Kidney (tissue), 14 donors: ENCODE results near the gene GLIS1. TPM values are rescaled to one million over a fixed set of nuclear protein-coding genes. Genes with fewer than 3 reads are reported as not detected.

Experiments used
- DNase-seq, 5 donors: peaks; one replicate each; pipeline ENCODE4 v3.0.0-alpha.2; 2013 to 2020
- FAIRE-seq: peaks from 2 replicates; lab custom pipeline; 2012; peaks lifted over from hg19 to GRCh38; lab: Jason Lieb, UNC
- H3K27ac ChIP-seq, 2 donors: one replicate each; pipeline ENCODE4 v1.7.0; 2013; ENCODE audit warnings: low read depth in 2 of 2, low read length in 2 of 2, inconsistent platforms in 1 of 2
- H3K27me3 ChIP-seq: one replicate; pipeline ENCODE4 v1.7.1; 2013; ENCODE audit warnings: low read length, inconsistent platforms; ENCODE audit not compliant: control insufficient read depth, insufficient read depth
- H3K36me3 ChIP-seq, 3 donors: one replicate each; pipeline versions ENCODE4 v1.7.0 to v1.7.1; 2013; ENCODE audit warnings: low read length in 3 of 3, control low read depth in 1 of 3, inconsistent platforms in 1 of 3; ENCODE audit not compliant: insufficient read depth in 3 of 3, control insufficient read depth in 2 of 3
- H3K4me1 ChIP-seq, 3 donors: one replicate each; pipeline versions ENCODE4 v1.7.0 to v1.7.1; 2013; ENCODE audit warnings: low read length in 3 of 3, inconsistent platforms in 1 of 3, low read depth in 1 of 3; ENCODE audit not compliant: control insufficient read depth in 2 of 3, insufficient read depth in 2 of 3
- H3K4me3 ChIP-seq, 3 donors: one replicate each; pipeline versions ENCODE4 v1.7.0 to v1.8.1; 2013; ENCODE audit warnings: low read length in 3 of 3, control low read depth in 1 of 3, inconsistent platforms in 1 of 3
- H3K9ac ChIP-seq, 3 donors: one replicate each; pipeline versions ENCODE4 v1.7.0 to v1.7.1; 2013; ENCODE audit warnings: low read length in 3 of 3, control low read depth in 1 of 3, inconsistent platforms in 1 of 3
- H3K9me3 ChIP-seq, 3 donors: one replicate each; pipeline versions ENCODE4 v1.7.0 to v1.7.1; 2013; ENCODE audit warnings: low read length in 3 of 3, control low read depth in 1 of 3, inconsistent platforms in 1 of 3; ENCODE audit not compliant: control insufficient read depth in 2 of 3, insufficient read depth in 1 of 3
- intact Hi-C: fragments of 100-400 bp; cut with DNase I; formaldehyde crosslinking; loops from one replicate; pipeline ENCODE4 v1.11.1; 2022
- polyA plus RNA-seq: library from polyadenylated mRNA; stranded (reverse); fragments of 350-450 nt; fragmentation: Illumina TruSeq; extraction: RNeasy Lipid Tissue Mini Kit (QIAGEN cat#74804); gene quantifications from one replicate; pipeline ENCODE4 v1.2.3, GENCODE V29; 2014; ENCODE audit warnings: low read depth, low replicate concordance; ENCODE audit not compliant: insufficient read depth
- total RNA-seq: library from RNA; stranded (reverse); fragmentation: NEBNext Ultra II Directional; extraction: Animal tissue kit (Norgen Biotek cat#: 25700); gene quantifications from one replicate; pipeline ENCODE4 v1.2.1, GENCODE V29; 2021
- TF ChIP-seq, protein P1 (sequence below): IDR thresholded peaks from 3 replicates; pipeline ENCODE4 v1.5.1; 2012; ENCODE audit warnings: mild to moderate bottlenecking, moderate library complexity, borderline replicate concordance; ENCODE audit not compliant: insufficient read depth; ENCODE audit errors: extremely low read depth
- donor health status: control.
- donor health status: control.
- donor health status: control.
- donor health status: control.
- donor health status: control.
- donor health status: DM: yes; HTN: yes; CAD: no.
- donor health status: Normal renal cell carcinoma (clear cell type).

GLIS1 gene
- total and polyA plus RNA-seq, 2 donors from 2014 or later: 3.3 to 3.7 TPM

DNA sequence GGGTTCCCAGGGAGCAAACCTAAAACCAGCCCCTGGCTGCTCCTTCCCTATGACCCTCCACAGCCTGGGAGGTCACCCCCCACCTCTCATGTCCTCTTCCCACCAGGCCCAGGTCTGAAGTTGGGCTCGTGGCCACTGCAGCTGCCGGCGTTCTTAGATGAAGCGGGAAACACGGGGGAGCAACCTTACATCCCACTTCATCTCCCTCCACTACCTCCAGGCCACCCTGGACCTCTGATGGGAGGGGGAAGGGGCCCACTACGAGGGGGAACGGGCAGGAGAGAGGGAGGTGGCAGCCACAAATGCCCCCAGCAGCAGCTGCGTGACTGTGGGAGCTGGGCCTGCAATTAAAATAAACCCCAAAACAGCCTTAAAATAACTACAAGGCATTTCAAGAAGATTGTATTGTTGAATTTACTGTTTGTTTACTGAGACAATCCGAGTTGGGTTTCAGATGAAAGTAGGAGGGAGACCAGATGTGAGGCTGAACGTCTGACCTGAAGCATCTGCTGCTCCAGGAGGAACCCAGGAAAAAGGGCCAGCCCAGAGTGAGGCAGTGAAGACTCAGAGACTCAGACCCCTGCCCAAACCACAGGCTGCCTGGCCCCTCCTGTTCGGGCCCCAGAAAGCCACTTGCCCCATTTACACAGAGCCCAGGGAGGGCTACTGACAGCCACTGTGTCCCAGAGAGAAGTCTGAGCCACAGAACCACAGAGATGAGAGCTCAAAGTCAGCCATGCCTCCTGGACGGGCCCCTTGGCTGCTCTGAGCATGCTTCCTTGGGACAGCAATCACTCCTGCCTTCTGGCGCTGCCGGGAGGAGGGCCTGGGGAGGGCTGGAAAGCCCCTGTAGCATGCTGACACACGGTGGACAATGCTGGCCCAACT is 59.8 kb downstream of the GLIS1 start:
- no peak overlapping the region for H3K9ac ChIP-seq
- TF ChIP-seq, protein P1, sequence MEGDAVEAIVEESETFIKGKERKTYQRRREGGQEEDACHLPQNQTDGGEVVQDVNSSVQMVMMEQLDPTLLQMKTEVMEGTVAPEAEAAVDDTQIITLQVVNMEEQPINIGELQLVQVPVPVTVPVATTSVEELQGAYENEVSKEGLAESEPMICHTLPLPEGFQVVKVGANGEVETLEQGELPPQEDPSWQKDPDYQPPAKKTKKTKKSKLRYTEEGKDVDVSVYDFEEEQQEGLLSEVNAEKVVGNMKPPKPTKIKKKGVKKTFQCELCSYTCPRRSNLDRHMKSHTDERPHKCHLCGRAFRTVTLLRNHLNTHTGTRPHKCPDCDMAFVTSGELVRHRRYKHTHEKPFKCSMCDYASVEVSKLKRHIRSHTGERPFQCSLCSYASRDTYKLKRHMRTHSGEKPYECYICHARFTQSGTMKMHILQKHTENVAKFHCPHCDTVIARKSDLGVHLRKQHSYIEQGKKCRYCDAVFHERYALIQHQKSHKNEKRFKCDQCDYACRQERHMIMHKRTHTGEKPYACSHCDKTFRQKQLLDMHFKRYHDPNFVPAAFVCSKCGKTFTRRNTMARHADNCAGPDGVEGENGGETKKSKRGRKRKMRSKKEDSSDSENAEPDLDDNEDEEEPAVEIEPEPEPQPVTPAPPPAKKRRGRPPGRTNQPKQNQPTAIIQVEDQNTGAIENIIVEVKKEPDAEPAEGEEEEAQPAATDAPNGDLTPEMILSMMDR: no peak
- H3K36me3 ChIP-seq: no peaks in the 10 kb centered on the region
- H3K4me3 ChIP-seq: no peak overlapping the region
- no peak for FAIRE-seq
- H3K27ac ChIP-seq: no peak overlapping the region
- peak in 2 of 5 donors; percentile 56 to 65 for DNase-seq
- H3K4me1 ChIP-seq: no peaks in the 10 kb centered on the region
- intact Hi-C loops: no loop called here
- no peaks in the 10 kb centered on the region for H3K27me3 ChIP-seq
- H3K9me3 ChIP-seq: no peaks in the 10 kb centered on the region

DNA sequence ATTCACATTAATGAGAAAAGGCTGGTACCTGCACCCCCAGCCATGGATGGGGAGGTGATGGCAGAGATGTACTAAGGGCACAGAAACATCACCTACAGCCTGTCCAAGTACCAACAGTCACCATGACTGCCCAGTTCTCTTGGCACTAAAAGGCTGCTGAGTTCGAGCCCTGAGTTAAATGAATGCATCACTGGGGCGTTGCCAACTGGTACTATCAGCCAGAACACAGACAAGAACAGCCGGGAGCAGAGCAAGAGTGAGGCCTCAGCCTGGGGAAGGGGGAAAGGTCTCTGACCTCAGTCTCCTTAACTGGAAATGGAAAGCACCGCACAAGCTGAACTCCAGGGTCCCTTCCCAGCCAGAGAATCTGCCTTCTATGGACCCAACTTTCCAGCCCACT is 60.5 kb downstream of the GLIS1 start:
- Histone ChIP-seq H3K4me3 (no peak overlapping the region), H3K4me1 (no peaks in the 10 kb centered on the region), H3K9ac (no peak overlapping the region), H3K27ac (no peak overlapping the region), H3K36me3 (no peaks in the 10 kb centered on the region), H3K9me3 (no peaks in the 10 kb centered on the region), H3K27me3 (no peaks in the 10 kb centered on the region)
- intact Hi-C loops: no loop called here
- no peak for FAIRE-seq
- TF ChIP-seq, protein P1: no peak
- DNase-seq: no peak

DNA sequence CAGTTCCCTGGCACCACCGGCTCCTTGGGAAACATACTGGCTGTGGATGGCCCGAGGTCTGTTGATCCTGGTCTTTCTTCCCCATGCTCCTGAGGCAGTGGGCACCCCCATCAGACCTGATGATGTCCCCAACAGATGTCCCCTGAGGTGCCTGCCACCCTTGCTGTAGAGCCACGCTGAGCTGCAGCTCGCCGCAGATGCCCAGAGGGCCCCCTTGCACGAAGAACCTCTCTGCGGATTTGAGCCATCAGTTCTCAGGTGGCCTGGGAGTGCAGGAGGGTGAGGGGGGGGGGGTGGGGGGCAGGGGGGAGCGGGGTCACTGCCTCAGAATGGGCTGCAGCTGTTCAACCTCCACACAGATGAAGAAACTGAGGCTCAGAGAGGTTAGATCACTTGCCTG is 60.9 kb downstream of the GLIS1 start:
- H3K9me3 ChIP-seq: no peaks in the 10 kb centered on the region
- TF ChIP-seq, protein P1: no peak
- no peaks in the 10 kb centered on the region for H3K36me3 ChIP-seq
- H3K4me1 ChIP-seq: no peaks in the 10 kb centered on the region
- intact Hi-C loops: no loop called here
- no peak for FAIRE-seq
- H3K9ac ChIP-seq: no peak overlapping the region
- H3K27ac ChIP-seq: no peak overlapping the region
- no peak for DNase-seq
- H3K27me3 ChIP-seq: no peaks in the 10 kb centered on the region
- H3K4me3 ChIP-seq: no peak overlapping the region
